SK-N-MC (cell line): ENCODE measurements around the gene SASH1.
A peak's percentile ranks its signal among the peaks of the same experiment; 100 is the strongest.

Experiments used
- DNase-seq: peaks from one replicate; pipeline ENCODE4 v3.0.0-alpha.2; 2011; ENCODE audit warnings: low read depth, low spot score
- H3K27ac ChIP-seq: fragments of 200-600 bp; sonication (generic); 2 replicates; pipeline ENCODE4 v1.5.1; 2016; ENCODE audit warnings: mixed run types
- H3K36me3 ChIP-seq: fragments of 200-600 bp; sonication (generic); 2 replicates; pipeline ENCODE4 v1.6.1; 2017; ENCODE audit warnings: antibody characterized with exemption, low read length, mixed read lengths; ENCODE audit not compliant: insufficient read depth
- H3K4me3 ChIP-seq: fragments of 200-600 bp; sonication (generic); 2 replicates; pipeline ENCODE4 v1.5.1; 2016
- H3K9ac ChIP-seq: fragments of 200-600 bp; sonication (generic); 2 replicates; pipeline ENCODE4 v1.8.0; 2017; ENCODE audit warnings: mixed run types, mixed read lengths; ENCODE audit not compliant: insufficient read length
- H3K9me3 ChIP-seq: fragments of 200-600 bp; sonication (generic); 2 replicates; pipeline ENCODE4 v1.6.1; 2017; ENCODE audit warnings: low read depth, mild to moderate bottlenecking, antibody characterized with exemption, low read length, moderate library complexity, mixed read lengths
- EZH2 ChIP-seq: fragments of 200-600 bp; sonication (generic); IDR thresholded peaks from one replicate; pipeline ENCODE4 v1.6.1; 2017; ENCODE audit warnings: antibody characterized with exemption
- FOXP2 ChIP-seq: optimal IDR thresholded peaks from 2 replicates; pipeline ENCODE3; 2011; ENCODE audit warnings: mild to moderate bottlenecking, moderate library complexity; ENCODE audit not compliant: insufficient read depth; ENCODE audit errors: extremely low read length, control extremely low read depth
- POLR2AphosphoS5 ChIP-seq: IDR thresholded peaks from 2 replicates; pipeline ENCODE4 v1.6.1; 2012; ENCODE audit warnings: mild to moderate bottlenecking, low read depth, low read length, borderline replicate concordance

SASH1 gene

GRCh38 chr6:148491638-148492251 lies 149.1 kb downstream of the SASH1 start:
- TF ChIP-seq POLR2AphosphoS5 (no peak), EZH2 (no peak), FOXP2 (no peak)
- peaks cover 15% of the 10 kb centered on the region for H3K36me3 ChIP-seq
- DNase-seq: no peak
- H3K27ac ChIP-seq: no peak overlapping the region
- H3K4me3 ChIP-seq: no peak overlapping the region
- H3K9me3 ChIP-seq: 0 out of 2 replicates have a peak, but pooled peaks cover 3% of the 10 kb centered on the region
- H3K9ac ChIP-seq: no peak overlapping the region

- Histone ChIP-seq H3K9me3 (0 out of 2 replicates have a peak, but pooled peaks cover 3% of the 10 kb centered on the region), H3K4me3 (no peak overlapping the region), H3K36me3 (peaks cover 10% of the 10 kb centered on the region), H3K9ac (no peak overlapping the region), H3K27ac (0 out of 2 replicates have a peak overlapping the region, but pooled peaks have one; percentile 22)
- TF ChIP-seq POLR2AphosphoS5 (no peak), EZH2 (no peak), FOXP2 (no peak)
- no peak for DNase-seq
These were observed 150.1 kb downstream of the SASH1 start for GRCh38 chr6:148492654-148493290.

GRCh38 chr6:148493424-148493823 lies 150.8 kb downstream of the SASH1 start:
- 0 out of 2 replicates have a peak, but pooled peaks cover 3% of the 10 kb centered on the region for H3K9me3 ChIP-seq
- TF ChIP-seq FOXP2: no peak
- TF ChIP-seq POLR2AphosphoS5: no peak
- no peak for TF ChIP-seq EZH2
- no peak for DNase-seq
- H3K27ac ChIP-seq: peak overlapping the region; percentile 22; the same call in 1 of the 2 replicates
- H3K4me3 ChIP-seq: no peak overlapping the region
- no peak overlapping the region for H3K9ac ChIP-seq
- H3K36me3 ChIP-seq: peaks cover 3% of the 10 kb centered on the region

- no peak overlapping the region for H3K4me3 ChIP-seq
- H3K9me3 ChIP-seq: 0 out of 2 replicates have a peak, but pooled peaks cover under 1% of the 10 kb centered on the region
- no peak for DNase-seq
- TF ChIP-seq EZH2 (no peak), POLR2AphosphoS5 (no peak)
- H3K9ac ChIP-seq: no peak overlapping the region
- H3K36me3 ChIP-seq: no peaks in the 10 kb centered on the region
- H3K27ac ChIP-seq: no peak overlapping the region
These were observed 151.6 kb downstream of the SASH1 start for GRCh38 chr6:148494226-148494625.

GRCh38 chr6:148495029-148495428 lies 152.4 kb downstream of the SASH1 start:
- TF ChIP-seq FOXP2 (no peak), POLR2AphosphoS5 (no peak), EZH2 (no peak)
- Histone ChIP-seq H3K9ac (no peak overlapping the region), H3K27ac (no peak overlapping the region), H3K4me3 (no peak overlapping the region), H3K36me3 (no peaks in the 10 kb centered on the region), H3K9me3 (no peaks in the 10 kb centered on the region)
- no peak for DNase-seq

- TF ChIP-seq POLR2AphosphoS5: no peak
- no peak for TF ChIP-seq FOXP2
- H3K27ac ChIP-seq: no peak overlapping the region
- no peak for DNase-seq
- H3K4me3 ChIP-seq: no peak overlapping the region
- H3K9me3 ChIP-seq: no peaks in the 10 kb centered on the region
- H3K9ac ChIP-seq: no peak overlapping the region
- no peaks in the 10 kb centered on the region for H3K36me3 ChIP-seq
These were observed 154.6 kb downstream of the SASH1 start for GRCh38 chr6:148497257-148497656.

- Histone ChIP-seq H3K27ac (no peak overlapping the region), H3K9ac (no peak overlapping the region), H3K36me3 (no peaks in the 10 kb centered on the region), H3K9me3 (no peaks in the 10 kb centered on the region), H3K4me3 (no peak overlapping the region)
- TF ChIP-seq POLR2AphosphoS5: no peak
- TF ChIP-seq FOXP2: no peak
- TF ChIP-seq EZH2: no peak
- DNase-seq: no peak
These were observed 155.1 kb downstream of the SASH1 start for GRCh38 chr6:148497717-148498116.

GRCh38 chr6:148500402-148500801 lies 157.8 kb downstream of the SASH1 start:
- TF ChIP-seq POLR2AphosphoS5 (no peak), FOXP2 (no peak), EZH2 (no peak)
- no peak overlapping the region for H3K4me3 ChIP-seq
- no peaks in the 10 kb centered on the region for H3K36me3 ChIP-seq
- H3K9ac ChIP-seq: no peak overlapping the region
- no peaks in the 10 kb centered on the region for H3K9me3 ChIP-seq
- H3K27ac ChIP-seq: no peak overlapping the region
- DNase-seq: no peak

- H3K9ac ChIP-seq: no peak overlapping the region
- H3K27ac ChIP-seq: no peak overlapping the region; the same call in 1 of the 2 replicates
- H3K36me3 ChIP-seq: no peaks in the 10 kb centered on the region
- H3K9me3 ChIP-seq: no peaks in the 10 kb centered on the region
- TF ChIP-seq POLR2AphosphoS5 (no peak), EZH2 (no peak)
- H3K4me3 ChIP-seq: no peak overlapping the region
- DNase-seq: no peak
These were observed 158.5 kb downstream of the SASH1 start for GRCh38 chr6:148501178-148501590.
